Ishikawa (cell line): ENCODE data around the gene TNRC6B.

Source experiments
- CEBPB ChIP-seq: IDR thresholded peaks from 2 replicates; pipeline ENCODE4 v1.6.1; 2012
- CREB1 ChIP-seq: IDR thresholded peaks from 2 replicates; pipeline ENCODE4 v1.6.1; 2012; ENCODE audit warnings: low read depth
- EGR1 ChIP-seq: IDR thresholded peaks from 2 replicates; pipeline ENCODE4 v1.6.1; 2012
- EP300 ChIP-seq: IDR thresholded peaks from 2 replicates; pipeline ENCODE4 v1.6.1; 2012; ENCODE audit warnings: borderline replicate concordance
- FOXM1 ChIP-seq: IDR thresholded peaks from 2 replicates; pipeline ENCODE4 v1.6.1; 2012; ENCODE audit warnings: low read depth, borderline replicate concordance
- NFIC ChIP-seq: IDR thresholded peaks from 2 replicates; pipeline ENCODE4 v1.6.1; 2012
- RAD21 ChIP-seq: IDR thresholded peaks from 2 replicates; pipeline ENCODE4 v1.6.1; 2012; ENCODE audit warnings: low read depth
- TAF1 ChIP-seq: IDR thresholded peaks from 2 replicates; pipeline ENCODE4 v1.6.1; 2012; ENCODE audit warnings: low read depth, mild to moderate bottlenecking
- TCF12 ChIP-seq: IDR thresholded peaks from 2 replicates; pipeline ENCODE4 v1.6.1; 2012; ENCODE audit warnings: low read depth
- TEAD4 ChIP-seq: IDR thresholded peaks from 2 replicates; pipeline ENCODE4 v1.6.1; 2012
- YY1 ChIP-seq: IDR thresholded peaks from 2 replicates; pipeline ENCODE4 v1.6.1; 2012; ENCODE audit warnings: low read depth
- ZBTB7A ChIP-seq: IDR thresholded peaks from 2 replicates; pipeline ENCODE4 v1.6.1; 2012; ENCODE audit warnings: low read depth
- TF ChIP-seq, protein P1 (sequence below): IDR thresholded peaks from 2 replicates; pipeline ENCODE4 v1.6.1; 2012; ENCODE audit warnings: low read depth, mild to moderate bottlenecking
- TF ChIP-seq, protein P2 (sequence below): IDR thresholded peaks from 2 replicates; pipeline ENCODE4 v1.6.1; 2012
- TF ChIP-seq, protein P3 (sequence below): IDR thresholded peaks from 2 replicates; pipeline ENCODE4 v1.6.1; 2012

TNRC6B gene

DNA sequence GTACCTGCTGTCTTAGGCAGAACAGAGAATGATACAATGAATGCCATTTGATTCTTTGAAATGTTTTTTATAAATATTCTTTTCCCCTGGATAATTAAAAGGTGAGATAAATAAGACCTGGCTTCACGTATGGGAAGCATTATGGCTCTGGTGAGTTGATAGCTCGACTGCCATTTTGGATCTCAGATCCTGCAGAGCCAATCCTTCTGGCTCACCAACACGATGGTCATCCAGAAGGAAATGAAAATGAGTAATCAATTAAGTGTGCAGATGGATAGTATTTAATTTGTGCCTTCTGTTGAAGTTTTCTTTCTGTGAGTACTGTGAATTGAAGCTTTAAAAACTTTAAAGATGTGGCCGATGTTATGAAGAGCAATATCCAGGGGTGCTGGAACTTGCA is 2.7 kb downstream of the TNRC6B start:
- TF ChIP-seq RAD21: no peak
- no peak for TF ChIP-seq ZBTB7A
- TF ChIP-seq TCF12: no peak

DNA sequence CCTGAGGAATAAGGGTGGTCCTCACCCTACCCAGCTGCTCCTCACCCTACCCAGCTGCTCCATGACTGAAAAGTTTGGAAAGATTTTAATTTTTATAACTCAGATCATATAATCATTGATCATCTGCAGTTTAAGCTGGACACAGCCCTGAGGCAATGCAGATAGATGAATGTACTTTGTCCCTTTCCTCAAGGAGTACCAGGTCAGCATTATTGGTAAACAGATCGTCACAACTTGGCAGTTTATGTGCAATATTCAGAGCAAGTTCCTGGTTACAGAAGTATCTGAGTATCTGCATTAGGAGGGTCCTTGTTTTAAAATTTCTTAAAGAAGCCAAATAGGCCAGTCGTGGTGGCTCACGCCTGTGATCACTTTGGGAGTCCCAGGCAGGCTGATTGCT is 3.6 kb downstream of the TNRC6B start:
- TF ChIP-seq TCF12: no peak
- no peak for TF ChIP-seq RAD21
- no peak for TF ChIP-seq EGR1
- no peak for TF ChIP-seq EP300
- no peak for TF ChIP-seq TAF1
- no peak for TF ChIP-seq CREB1
- TF ChIP-seq, protein P1, sequence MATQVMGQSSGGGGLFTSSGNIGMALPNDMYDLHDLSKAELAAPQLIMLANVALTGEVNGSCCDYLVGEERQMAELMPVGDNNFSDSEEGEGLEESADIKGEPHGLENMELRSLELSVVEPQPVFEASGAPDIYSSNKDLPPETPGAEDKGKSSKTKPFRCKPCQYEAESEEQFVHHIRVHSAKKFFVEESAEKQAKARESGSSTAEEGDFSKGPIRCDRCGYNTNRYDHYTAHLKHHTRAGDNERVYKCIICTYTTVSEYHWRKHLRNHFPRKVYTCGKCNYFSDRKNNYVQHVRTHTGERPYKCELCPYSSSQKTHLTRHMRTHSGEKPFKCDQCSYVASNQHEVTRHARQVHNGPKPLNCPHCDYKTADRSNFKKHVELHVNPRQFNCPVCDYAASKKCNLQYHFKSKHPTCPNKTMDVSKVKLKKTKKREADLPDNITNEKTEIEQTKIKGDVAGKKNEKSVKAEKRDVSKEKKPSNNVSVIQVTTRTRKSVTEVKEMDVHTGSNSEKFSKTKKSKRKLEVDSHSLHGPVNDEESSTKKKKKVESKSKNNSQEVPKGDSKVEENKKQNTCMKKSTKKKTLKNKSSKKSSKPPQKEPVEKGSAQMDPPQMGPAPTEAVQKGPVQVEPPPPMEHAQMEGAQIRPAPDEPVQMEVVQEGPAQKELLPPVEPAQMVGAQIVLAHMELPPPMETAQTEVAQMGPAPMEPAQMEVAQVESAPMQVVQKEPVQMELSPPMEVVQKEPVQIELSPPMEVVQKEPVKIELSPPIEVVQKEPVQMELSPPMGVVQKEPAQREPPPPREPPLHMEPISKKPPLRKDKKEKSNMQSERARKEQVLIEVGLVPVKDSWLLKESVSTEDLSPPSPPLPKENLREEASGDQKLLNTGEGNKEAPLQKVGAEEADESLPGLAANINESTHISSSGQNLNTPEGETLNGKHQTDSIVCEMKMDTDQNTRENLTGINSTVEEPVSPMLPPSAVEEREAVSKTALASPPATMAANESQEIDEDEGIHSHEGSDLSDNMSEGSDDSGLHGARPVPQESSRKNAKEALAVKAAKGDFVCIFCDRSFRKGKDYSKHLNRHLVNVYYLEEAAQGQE: no peak
- TF ChIP-seq FOXM1: no peak
- no peak for TF ChIP-seq CEBPB
- TF ChIP-seq, protein P2, sequence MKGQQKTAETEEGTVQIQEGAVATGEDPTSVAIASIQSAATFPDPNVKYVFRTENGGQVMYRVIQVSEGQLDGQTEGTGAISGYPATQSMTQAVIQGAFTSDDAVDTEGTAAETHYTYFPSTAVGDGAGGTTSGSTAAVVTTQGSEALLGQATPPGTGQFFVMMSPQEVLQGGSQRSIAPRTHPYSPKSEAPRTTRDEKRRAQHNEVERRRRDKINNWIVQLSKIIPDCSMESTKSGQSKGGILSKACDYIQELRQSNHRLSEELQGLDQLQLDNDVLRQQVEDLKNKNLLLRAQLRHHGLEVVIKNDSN: no peak

DNA sequence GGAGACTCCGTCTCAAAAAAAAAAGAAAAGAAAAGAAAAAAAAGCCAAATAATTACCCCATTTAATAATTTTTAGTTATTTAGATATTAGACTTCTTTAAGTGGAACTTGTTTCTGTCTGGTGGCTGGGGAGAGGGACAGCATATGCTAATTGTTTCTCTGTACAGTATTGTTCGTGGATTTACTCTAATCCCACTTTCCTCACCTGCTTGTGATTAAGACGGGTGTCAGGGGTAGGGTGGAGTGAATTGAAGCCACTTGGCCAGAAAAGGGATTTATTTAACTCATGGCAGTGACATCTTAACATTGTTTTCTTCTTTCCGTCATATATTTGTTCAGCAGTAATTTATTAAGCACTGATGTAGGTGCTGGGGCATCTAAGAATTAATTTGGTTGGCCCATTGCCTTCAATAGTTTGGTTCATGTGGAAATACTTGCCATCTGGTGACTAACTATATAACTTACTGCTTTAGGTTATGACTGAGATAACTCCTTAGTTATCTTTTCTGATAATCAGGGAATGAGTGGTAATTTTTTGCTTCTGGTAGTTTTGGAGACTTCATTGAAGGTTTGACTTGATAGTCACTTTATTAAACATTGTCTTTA is 4.6 kb downstream of the TNRC6B start:
- TF ChIP-seq CREB1 (no peak), EP300 (no peak)
- TF ChIP-seq, protein P2: no peak

DNA sequence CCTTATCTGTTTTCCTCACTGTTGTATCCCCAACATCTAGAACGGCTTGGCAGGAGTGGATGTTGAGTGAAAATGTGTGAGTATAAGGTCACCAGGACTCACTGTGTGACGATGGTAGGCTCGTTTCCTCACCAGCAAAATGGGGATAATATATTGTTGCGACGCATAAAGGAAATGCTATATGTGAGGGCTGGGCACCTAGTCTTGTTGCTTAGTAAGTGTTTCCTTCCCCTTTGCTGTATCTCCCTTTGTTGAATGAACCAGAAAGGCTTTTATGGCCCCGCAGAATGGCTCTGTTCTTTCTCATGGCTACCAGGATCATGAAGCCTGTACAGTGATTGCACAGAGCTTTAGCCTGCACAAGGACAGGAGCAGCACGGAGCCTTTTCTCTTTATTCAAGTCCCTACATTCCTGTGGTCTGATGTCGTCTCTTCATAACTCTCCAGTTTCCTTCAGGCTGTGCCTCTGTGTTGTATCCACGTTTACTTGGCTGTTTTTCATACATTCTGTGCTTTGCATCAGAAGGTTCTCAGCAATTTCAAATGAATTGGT is 5.4 kb downstream of the TNRC6B start:
- TF ChIP-seq, protein P2: no peak
- TF ChIP-seq YY1 (no peak), CEBPB (no peak), EP300 (no peak), FOXM1 (no peak), TAF1 (no peak), ZBTB7A (no peak), NFIC (no peak)

DNA sequence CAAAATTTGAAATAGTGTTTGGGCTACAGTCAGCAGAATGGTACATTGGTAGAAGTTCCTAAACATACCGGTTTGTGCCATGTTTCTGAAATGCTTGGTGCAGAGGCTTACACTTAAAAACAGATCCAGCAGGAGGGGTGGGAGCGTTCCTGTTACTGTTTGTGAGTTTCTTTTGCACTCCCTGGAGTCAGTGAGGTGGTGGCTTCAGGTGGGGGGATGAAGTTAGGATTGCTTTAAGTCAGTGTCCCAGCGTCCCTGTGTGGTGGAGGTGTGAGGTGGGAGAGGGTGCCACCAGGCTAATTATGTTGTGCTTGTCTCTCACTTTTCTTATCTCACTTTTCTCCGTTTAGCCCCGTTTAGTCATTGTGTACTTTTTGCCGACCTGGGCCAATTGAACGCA is 9.7 kb downstream of the TNRC6B start:
- TF ChIP-seq TEAD4: no peak
- TF ChIP-seq YY1: no peak
- TF ChIP-seq EP300: no peak
- TF ChIP-seq, protein P1: no peak
- TF ChIP-seq CEBPB: no peak
- no peak for TF ChIP-seq TCF12
- TF ChIP-seq, protein P3, sequence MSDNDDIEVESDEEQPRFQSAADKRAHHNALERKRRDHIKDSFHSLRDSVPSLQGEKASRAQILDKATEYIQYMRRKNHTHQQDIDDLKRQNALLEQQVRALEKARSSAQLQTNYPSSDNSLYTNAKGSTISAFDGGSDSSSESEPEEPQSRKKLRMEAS: no peak
- TF ChIP-seq TAF1: no peak
- no peak for TF ChIP-seq EGR1

DNA sequence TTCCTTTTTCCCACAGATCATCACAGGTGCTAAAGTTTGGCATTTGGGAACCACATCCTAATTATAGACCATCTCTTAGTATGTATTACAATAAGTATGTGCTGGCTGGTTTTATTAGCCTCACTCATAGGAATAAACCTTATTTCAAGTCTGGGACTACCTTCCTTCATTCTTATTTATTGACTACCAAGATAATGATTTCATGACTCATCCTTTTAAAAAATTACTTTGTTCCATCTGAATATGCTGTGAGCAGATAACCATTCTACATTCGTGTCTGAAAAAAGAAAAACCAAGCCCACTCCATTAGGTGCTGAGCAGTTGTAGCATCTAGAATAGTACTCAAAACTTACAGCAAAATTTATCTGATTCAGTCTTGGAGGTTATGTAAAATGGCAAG is 12.3 kb downstream of the TNRC6B start:
- TF ChIP-seq, protein P3: no peak
- TF ChIP-seq EGR1 (no peak), EP300 (no peak), TAF1 (no peak), ZBTB7A (no peak), YY1 (no peak), CREB1 (no peak), TCF12 (no peak)
- TF ChIP-seq, protein P1: no peak
